H1 (cell line): ENCODE results near the gene DAPK1.

Experiments
- EP300 ChIP-seq, 2 experiments: IDR thresholded peaks; 1 replicate in 1 of 2; 2 replicates in 1 of 2; pipeline ENCODE4 v1.6.1; 2011 to 2012; ENCODE audit warnings: low read depth in 2 of 2, low read length in 2 of 2, mild to moderate bottlenecking in 2 of 2, borderline replicate concordance in 1 of 2, inconsistent platforms in 1 of 2, moderate library complexity in 1 of 2
- HDAC6 ChIP-seq: IDR thresholded peaks from one replicate; pipeline ENCODE4 v1.7.1; 2012; ENCODE audit warnings: low read depth, mild to moderate bottlenecking, inconsistent platforms, low read length, moderate library complexity
- RNF2 ChIP-seq: fragments of 200-900, 300-1000 bp; sonication (generic); IDR thresholded peaks from 2 replicates; pipeline ENCODE4 v1.7.1; 2016; ENCODE audit warnings: borderline replicate concordance, low read depth, mild to moderate bottlenecking, antibody characterized with exemption, low read length; ENCODE audit not compliant: poor library complexity, severe bottlenecking; ENCODE audit errors: missing control alignments
- SIN3A ChIP-seq, 2 experiments: IDR thresholded peaks in 1 of 2; conservative IDR thresholded peaks in 1 of 2; 2 replicates each; pipeline ENCODE4 v1.6.1; 2011 to 2012; ENCODE audit warnings: low read length in 2 of 2, improper control_type of control experiment in 1 of 2, low read depth in 1 of 2, mild to moderate bottlenecking in 1 of 2
- SUZ12 ChIP-seq: fragments of 200-600 bp; sonication (generic); IDR thresholded peaks from 2 replicates; pipeline ENCODE4 v1.6.1; 2012; ENCODE audit warnings: mild to moderate bottlenecking, inconsistent platforms, low read length, moderate library complexity, mixed read lengths
- TEAD4 ChIP-seq: IDR thresholded peaks from 2 replicates; pipeline ENCODE4 v1.6.1; 2012; ENCODE audit warnings: low read depth, low read length, inconsistent platforms, mixed read lengths
- TF ChIP-seq, protein P1 (sequence below), 3 experiments: IDR thresholded peaks; 1 replicate in 2 of 3; 2 replicates in 1 of 3; pipeline versions ENCODE4 v1.5.1 to v1.6.1; 2011; ENCODE audit warnings: low read length in 3 of 3, mild to moderate bottlenecking in 3 of 3, inconsistent platforms in 2 of 3, low read depth in 1 of 3, moderate library complexity in 1 of 3; ENCODE audit not compliant: insufficient read depth in 1 of 3; ENCODE audit errors: control extremely low read depth in 1 of 3
- TF ChIP-seq, protein P2 (sequence below): IDR thresholded peaks from 2 replicates; pipeline ENCODE4 v1.6.1; 2012; ENCODE audit warnings: low read length, inconsistent platforms

DNA sequence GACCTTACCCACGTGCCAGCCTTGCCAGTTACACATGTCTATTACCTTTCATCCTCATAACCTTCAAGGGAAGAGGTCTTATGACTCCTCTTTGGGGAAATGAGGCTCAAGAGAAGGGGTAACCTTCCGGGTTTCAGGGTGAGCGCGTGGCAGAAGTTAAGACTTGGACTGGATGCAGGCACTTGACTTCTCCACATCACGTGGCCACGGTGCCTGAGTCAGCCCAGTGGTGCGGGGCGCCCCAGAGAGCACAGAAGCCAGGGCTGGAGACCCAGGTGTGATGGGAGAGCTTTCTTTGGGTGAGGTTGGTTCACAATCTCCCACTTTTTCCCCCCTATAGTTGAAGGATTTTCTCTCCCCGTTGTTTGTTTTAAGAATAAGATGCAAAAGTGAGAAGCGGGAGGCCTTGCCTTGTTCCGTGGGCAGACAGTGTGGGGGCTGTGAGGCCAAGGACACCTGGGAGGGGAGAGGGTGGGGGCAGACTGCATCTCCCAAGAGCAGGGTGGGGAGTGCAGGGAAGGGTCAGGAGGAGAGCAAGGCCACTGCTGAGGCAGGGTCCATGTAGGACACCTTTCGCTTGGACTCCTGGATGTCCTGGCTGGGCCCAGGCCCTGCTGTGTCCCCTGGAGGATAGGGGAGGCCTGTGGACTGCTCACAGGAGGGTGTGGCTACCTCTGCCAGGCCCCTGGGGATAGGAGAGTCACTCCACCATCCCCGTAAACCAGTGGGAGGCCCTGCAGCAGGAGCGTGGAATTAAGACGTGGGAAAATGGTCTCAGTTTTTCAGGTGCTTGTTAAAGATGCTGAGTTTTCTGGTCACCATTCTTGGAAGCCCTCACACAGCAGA, 138.2 kb downstream of the DAPK1 start:
- TF ChIP-seq, protein P1, sequence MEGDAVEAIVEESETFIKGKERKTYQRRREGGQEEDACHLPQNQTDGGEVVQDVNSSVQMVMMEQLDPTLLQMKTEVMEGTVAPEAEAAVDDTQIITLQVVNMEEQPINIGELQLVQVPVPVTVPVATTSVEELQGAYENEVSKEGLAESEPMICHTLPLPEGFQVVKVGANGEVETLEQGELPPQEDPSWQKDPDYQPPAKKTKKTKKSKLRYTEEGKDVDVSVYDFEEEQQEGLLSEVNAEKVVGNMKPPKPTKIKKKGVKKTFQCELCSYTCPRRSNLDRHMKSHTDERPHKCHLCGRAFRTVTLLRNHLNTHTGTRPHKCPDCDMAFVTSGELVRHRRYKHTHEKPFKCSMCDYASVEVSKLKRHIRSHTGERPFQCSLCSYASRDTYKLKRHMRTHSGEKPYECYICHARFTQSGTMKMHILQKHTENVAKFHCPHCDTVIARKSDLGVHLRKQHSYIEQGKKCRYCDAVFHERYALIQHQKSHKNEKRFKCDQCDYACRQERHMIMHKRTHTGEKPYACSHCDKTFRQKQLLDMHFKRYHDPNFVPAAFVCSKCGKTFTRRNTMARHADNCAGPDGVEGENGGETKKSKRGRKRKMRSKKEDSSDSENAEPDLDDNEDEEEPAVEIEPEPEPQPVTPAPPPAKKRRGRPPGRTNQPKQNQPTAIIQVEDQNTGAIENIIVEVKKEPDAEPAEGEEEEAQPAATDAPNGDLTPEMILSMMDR (IDR thresholded peaks at IDR 0.05; ENCODE audit: control extremely low read depth in 1 of 3, insufficient read depth in 1 of 3, low read depth in 1 of 3, low read length in 3 of 3), result no peak
- no peak for TF ChIP-seq SUZ12
- no peak for TF ChIP-seq TEAD4
- TF ChIP-seq, protein P2, sequence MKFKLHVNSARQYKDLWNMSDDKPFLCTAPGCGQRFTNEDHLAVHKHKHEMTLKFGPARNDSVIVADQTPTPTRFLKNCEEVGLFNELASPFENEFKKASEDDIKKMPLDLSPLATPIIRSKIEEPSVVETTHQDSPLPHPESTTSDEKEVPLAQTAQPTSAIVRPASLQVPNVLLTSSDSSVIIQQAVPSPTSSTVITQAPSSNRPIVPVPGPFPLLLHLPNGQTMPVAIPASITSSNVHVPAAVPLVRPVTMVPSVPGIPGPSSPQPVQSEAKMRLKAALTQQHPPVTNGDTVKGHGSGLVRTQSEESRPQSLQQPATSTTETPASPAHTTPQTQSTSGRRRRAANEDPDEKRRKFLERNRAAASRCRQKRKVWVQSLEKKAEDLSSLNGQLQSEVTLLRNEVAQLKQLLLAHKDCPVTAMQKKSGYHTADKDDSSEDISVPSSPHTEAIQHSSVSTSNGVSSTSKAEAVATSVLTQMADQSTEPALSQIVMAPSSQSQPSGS, result no peak
- TF ChIP-seq RNF2, result no peak
- TF ChIP-seq HDAC6, result no peak
- TF ChIP-seq EP300 (IDR thresholded peaks at IDR 0.05; ENCODE audit: borderline replicate concordance in 1 of 2, low read depth in 2 of 2, low read length in 2 of 2), result no peak
- no peak for TF ChIP-seq SIN3A (conservative IDR thresholded peaks at IDR 0.05 in 1 of 2, IDR thresholded peaks at IDR 0.05 in 1 of 2; ENCODE audit: low read depth in 1 of 2, low read length in 2 of 2)
